Skeletal muscle tissue (tissue), 4 donors: ENCODE data around the gene SRCIN1. TPM values are rescaled to one million over a fixed set of nuclear protein-coding genes. Genes with fewer than 3 reads are reported as not detected.

ENCODE experiments used
- H3K27ac ChIP-seq: one replicate; pipeline ENCODE4 v1.7.0; 2013; ENCODE audit warnings: mild to moderate bottlenecking, low read depth, low read length, inconsistent platforms
- H3K27me3 ChIP-seq, 3 donors: one replicate each; pipeline ENCODE4 v1.7.0; 2013; ENCODE audit warnings: low read length in 3 of 3; ENCODE audit not compliant: control insufficient read depth in 3 of 3, insufficient read depth in 3 of 3
- H3K36me3 ChIP-seq, 3 donors: one replicate each; pipeline ENCODE4 v1.7.0; 2013; ENCODE audit warnings: low read length in 3 of 3; ENCODE audit not compliant: control insufficient read depth in 3 of 3, insufficient read depth in 3 of 3
- H3K4me1 ChIP-seq, 3 donors: one replicate each; pipeline ENCODE4 v1.7.0; 2013; ENCODE audit warnings: low read length in 3 of 3, mild to moderate bottlenecking in 3 of 3; ENCODE audit not compliant: control insufficient read depth in 3 of 3, insufficient read depth in 3 of 3
- H3K4me3 ChIP-seq, 3 donors: one replicate each; pipeline ENCODE4 v1.7.0; 2013; ENCODE audit warnings: low read length in 3 of 3
- H3K9ac ChIP-seq, 3 donors: one replicate each; pipeline ENCODE4 v1.7.0; 2013; ENCODE audit warnings: low read length in 3 of 3, mild to moderate bottlenecking in 3 of 3, moderate library complexity in 2 of 3, low read depth in 1 of 3
- H3K9me3 ChIP-seq, 3 donors: one replicate each; pipeline ENCODE4 v1.7.0; 2013; ENCODE audit warnings: low read length in 3 of 3; ENCODE audit not compliant: control insufficient read depth in 3 of 3
- total RNA-seq: library from RNA; depleted of rRNA; stranded (reverse); fragments of >200 nt; gene quantifications from one replicate; pipeline ENCODE4 v1.2.3, GENCODE V29; 2014
- donor health status: Osteomylitis.

Gene SRCIN1
- total RNA-seq, 1 donor from 2014 or later = 0.52 TPM

DNA sequence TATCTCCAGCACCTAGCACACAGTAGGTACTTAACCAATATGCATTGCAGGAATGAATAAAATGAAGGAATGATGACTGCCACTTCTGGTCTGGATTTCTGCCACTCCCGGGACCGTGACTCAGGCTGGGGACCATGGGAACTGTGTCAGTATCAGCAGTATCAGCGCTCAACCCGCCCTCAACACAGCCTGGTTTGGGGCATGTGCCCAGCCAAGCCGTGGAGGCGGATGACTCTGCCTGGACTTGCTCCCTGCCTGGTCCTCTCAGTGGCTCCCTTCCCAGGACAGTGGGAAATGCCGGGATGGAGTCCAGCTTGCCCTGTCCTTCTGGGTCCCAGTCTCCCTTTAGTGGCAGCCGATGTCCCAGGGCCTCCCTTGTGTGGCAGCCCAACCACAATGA is 55.1 kb downstream of the SRCIN1 start:
- H3K27ac ChIP-seq = no peak overlapping the region
- no peak overlapping the region for H3K9ac ChIP-seq
- peaks cover 0 to 38% (median 29%) of the 10 kb centered on the region in 3 donors for H3K27me3 ChIP-seq
- peaks cover 0 to 5% (median 3%) of the 10 kb centered on the region in 3 donors for H3K4me1 ChIP-seq
- no peak overlapping the region for H3K4me3 ChIP-seq
- no peaks in the 10 kb centered on the region for H3K36me3 ChIP-seq
- no peaks in the 10 kb centered on the region for H3K9me3 ChIP-seq

DNA sequence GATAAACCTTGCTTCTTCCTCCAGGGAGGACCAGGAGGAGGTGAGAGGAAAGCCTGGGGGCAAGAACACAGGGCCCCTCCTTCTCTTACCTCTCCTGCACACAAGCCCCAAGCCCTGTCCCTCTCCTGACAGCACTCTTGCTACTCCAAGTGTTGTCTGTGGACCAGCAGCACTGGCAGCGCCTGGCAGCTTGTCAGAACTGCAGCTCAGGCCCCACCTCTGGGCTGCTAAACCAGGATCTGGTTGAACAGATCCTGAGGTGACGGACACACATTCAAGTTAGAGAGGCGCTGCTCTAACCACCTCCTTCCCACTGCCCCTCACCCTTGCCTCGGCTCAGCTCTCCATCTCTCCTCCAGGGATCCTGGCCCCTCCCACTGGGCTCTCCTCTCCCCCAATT is 56.5 kb downstream of the SRCIN1 start:
- no peaks in the 10 kb centered on the region for H3K36me3 ChIP-seq
- H3K27me3 ChIP-seq = peaks cover 0 to 41% (median 30%) of the 10 kb centered on the region in 3 donors
- H3K27ac ChIP-seq = no peak overlapping the region
- H3K9ac ChIP-seq = no peak overlapping the region
- H3K9me3 ChIP-seq = no peaks in the 10 kb centered on the region
- no peak overlapping the region for H3K4me3 ChIP-seq
- H3K4me1 ChIP-seq = peaks cover 0 to 3% (median 3%) of the 10 kb centered on the region in 3 donors

DNA sequence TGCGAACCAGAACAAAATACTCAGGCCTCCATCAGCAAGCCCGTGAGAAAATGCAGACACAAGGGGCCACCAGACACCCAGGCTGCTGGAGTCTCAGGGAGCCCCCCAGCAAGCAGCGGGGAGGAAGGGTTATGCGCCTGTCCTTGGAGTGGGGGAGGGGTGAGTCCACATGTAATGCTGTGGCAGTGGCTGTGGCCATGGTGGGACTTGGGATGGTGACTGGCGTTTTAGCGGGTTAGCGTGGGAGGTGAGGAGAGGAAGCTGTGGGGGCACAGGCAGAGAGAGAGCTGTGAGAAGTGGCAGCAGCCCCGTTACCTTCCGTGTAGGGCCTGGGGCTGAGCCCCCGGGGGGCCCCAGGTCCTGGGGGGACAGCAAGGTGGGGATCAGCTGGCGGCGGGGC is 58.3 kb downstream of the SRCIN1 start:
- Histone ChIP-seq H3K36me3 (no peaks in the 10 kb centered on the region), H3K9me3 (no peaks in the 10 kb centered on the region), H3K4me3 (no peak overlapping the region), H3K4me1 (no peaks in the 10 kb centered on the region), H3K27ac (no peak overlapping the region), H3K9ac (no peak overlapping the region), H3K27me3 (peaks cover 0 to 46% (median 38%) of the 10 kb centered on the region in 3 donors)

DNA sequence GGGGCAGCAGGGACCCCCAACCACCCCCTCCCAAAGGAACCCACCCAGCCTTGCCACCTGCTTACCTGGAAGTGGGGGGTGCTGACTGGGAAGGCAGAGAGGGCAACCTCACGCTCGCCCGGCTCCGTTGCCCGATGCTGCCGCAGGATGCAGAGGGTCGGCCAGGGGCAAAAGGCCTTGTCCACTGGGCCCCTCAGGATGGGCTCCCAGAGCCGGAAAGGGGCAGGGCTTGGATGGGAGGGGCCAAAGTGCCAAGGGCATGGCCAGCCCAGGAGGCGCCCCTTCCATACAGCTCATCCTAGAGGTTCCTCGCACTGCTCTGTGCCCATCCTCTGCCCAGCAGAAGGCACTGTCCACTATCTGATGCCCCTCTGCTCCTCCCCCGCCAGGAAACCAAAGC is 59.4 kb downstream of the SRCIN1 start:
- Histone ChIP-seq H3K36me3 (no peaks in the 10 kb centered on the region), H3K27ac (no peak overlapping the region), H3K27me3 (peaks cover 0 to 47% (median 39%) of the 10 kb centered on the region in 3 donors), H3K9ac (no peak overlapping the region), H3K4me3 (no peak overlapping the region), H3K4me1 (no peaks in the 10 kb centered on the region), H3K9me3 (no peaks in the 10 kb centered on the region)

DNA sequence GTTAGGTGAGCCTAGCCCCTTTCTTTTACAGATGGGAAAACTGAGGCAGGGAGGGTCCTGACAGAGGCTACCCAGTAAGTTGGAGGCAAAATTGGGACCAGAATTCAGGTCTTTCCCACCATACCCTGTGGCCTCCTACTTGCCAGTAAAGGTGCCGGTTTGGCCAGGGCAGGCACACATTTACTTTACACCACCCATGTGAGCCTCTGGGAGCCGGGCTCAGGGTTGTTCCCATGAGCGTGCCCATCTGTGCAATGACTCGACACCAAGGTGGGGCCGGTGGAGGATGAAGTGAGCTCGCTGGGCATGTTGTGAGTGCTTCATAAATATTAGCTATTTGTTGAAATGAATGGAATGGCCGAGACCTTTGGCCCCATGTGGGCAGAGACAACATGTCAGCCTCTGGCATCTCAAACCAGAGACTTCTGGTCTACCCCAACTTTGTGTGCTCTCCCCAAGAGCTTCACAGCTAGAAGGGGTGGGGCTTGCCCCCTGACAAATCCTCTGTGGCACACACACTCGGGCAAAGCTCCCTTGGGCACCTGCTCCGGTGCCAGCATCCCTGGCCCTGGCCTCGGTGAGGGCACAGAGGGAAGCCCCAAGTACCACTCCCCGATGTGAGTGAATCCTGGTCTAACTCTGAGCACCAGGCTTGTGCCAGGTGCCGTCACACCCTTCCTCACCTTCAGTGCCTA is 60.1 kb downstream of the SRCIN1 start:
- H3K4me3 ChIP-seq = no peak overlapping the region
- no peak overlapping the region for H3K27ac ChIP-seq
- no peaks in the 10 kb centered on the region for H3K36me3 ChIP-seq
- H3K4me1 ChIP-seq = no peaks in the 10 kb centered on the region
- H3K27me3 ChIP-seq = peaks cover 0 to 47% (median 39%) of the 10 kb centered on the region in 3 donors
- H3K9ac ChIP-seq = no peak overlapping the region
- no peaks in the 10 kb centered on the region for H3K9me3 ChIP-seq

DNA sequence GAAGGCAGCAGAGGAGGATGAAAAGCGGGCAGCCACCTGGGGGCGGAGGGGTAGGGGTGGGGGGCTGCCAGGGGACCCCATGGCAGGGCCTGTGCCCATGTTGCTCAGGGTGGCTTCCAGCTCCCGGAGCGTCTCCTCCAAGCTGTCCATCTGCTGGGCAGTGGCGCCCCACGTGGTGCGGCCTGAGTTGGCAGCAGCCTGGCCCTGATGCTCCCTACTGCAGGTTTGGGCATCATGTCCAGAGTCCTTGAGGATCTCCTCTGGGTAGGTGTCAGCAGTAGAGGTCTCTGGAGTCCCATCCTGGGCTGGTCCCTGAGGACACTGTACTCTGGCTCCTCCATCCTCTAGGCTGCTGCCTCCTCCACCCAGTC is 60.9 kb downstream of the SRCIN1 start:
- H3K9ac ChIP-seq = no peak overlapping the region
- no peaks in the 10 kb centered on the region for H3K9me3 ChIP-seq
- H3K27ac ChIP-seq = no peak overlapping the region
- H3K27me3 ChIP-seq = peaks cover 0 to 45% (median 37%) of the 10 kb centered on the region in 3 donors
- H3K36me3 ChIP-seq = no peaks in the 10 kb centered on the region
- no peaks in the 10 kb centered on the region for H3K4me1 ChIP-seq
- no peak overlapping the region for H3K4me3 ChIP-seq

DNA sequence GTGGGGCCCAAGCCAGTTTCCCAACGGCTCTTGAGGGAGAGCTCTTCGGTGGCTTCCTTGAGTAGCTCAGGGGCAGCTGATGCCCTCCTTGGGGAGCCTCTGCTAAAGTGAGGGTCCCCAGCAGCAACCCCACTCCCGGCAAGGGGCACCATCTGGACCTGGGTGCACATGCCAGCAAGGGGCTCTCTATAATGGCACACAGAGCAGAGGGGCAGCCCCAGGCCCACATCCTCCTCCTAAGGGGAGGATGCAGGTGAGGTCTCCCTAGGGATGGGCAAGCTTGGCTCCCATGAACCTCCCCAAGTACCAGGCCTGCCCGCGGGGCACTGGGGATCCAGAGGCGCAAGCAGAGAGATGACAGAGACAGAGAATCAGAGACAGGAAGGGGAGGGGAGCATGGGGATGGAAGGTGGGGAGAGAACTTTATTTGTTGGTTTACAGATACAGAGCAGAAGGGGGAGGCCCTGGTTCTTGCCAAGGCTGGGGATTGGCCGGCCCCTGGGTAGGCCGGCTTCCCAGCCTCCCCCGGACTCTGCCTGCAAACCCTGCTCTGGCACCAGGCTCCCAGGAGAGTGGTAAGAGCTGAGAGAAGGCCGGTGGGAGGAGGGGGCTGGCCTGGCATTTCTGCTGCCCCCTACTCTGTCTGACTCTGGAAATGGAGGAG is 61.4 kb downstream of the SRCIN1 start:
- Histone ChIP-seq H3K9ac (no peak overlapping the region), H3K27ac (no peak overlapping the region), H3K36me3 (no peaks in the 10 kb centered on the region), H3K9me3 (no peaks in the 10 kb centered on the region), H3K4me1 (no peaks in the 10 kb centered on the region), H3K4me3 (no peak overlapping the region), H3K27me3 (peaks cover 2 to 43% (median 35%) of the 10 kb centered on the region in 3 donors)

DNA sequence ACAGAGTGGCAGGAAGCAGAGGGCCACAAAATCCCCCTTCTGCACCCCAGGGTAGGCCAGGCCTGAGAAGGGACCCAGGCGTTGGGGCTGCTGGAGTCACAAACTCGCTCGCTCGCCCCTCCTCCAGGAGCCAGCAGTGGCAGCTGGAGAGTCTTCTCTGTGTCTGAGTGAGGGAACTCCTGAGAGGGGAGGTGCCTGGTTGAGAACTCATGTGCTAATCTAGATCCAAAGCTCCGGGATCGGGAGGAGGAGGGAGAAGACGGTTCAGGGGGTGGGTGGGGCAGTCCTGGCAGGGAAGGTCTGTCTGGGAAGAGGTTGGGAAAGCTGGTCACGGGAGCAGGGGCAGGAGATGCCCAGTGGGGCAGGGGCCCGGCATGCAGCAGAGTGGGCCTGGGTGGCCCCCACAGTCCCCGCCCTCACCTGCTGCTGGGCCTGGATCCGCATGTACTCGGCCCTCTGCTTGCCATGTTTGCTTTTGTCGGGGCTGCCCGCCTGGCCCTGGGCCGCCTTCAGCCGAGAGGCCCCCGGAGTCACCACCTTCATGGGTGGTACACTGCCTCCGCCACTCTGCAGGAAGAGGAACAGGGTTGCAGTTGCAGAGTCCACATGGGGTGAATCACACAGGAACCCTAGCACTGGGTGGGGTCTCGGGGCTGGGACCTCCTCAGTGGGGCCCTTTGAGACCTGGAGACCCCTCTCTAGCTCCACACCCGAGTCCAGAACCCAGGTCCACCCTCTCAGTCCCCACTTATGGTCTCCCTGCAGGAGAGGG is 62.2 kb downstream of the SRCIN1 start:
- H3K27me3 ChIP-seq = peaks cover 5 to 42% (median 40%) of the 10 kb centered on the region in 3 donors

DNA sequence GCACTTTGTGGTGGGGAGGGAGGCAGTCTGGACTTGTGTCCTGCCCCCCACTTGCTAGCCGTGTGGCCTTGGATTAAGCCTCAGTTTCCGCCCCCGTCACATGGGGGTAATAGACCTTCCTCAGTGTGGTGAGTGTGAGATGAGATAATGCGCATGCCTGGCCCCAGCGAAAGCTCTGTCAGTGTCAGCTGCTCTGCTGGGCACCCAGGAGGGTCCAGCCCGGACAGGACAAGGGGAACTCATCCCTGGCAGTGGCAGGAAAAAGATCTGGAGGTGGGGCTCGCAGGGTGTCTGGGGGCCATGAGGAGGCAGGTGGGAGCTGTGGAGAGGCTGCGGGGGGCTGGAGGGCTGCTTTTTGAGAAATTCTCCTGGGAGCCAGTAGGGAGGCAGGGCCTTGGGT is 63.5 kb downstream of the SRCIN1 start:
- Histone ChIP-seq H3K36me3 (no peaks in the 10 kb centered on the region), H3K27ac (no peak overlapping the region), H3K27me3 (peaks cover 5 to 39% (median 35%) of the 10 kb centered on the region in 3 donors)

More for the DNA sequence above, 62.2 kb downstream of the SRCIN1 start:
- Histone ChIP-seq H3K9ac (no peak overlapping the region), H3K4me1 (no peaks in the 10 kb centered on the region), H3K27ac (no peak overlapping the region), H3K36me3 (no peaks in the 10 kb centered on the region), H3K4me3 (no peak overlapping the region), H3K9me3 (no peaks in the 10 kb centered on the region)

DNA sequence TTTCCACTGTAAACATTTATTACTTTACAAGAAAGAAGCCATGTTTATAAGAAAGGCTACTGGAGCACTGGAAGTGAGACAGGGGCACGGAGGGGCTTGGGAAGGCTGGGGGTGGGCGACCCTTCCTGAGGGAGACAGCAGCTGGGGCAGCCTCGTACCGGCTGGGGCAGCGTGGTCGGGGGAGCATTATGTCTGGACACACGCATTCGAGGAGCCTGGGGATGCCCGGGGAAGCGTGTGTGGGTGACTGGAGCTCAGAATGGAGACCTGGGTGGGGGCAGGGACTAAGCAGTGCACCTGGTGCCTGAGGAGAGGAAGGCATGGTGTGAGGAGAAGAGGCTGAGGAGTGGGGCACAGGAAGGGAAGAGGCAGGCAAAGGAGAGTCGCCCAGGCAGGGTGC is 64.5 kb downstream of the SRCIN1 start:
- no peaks in the 10 kb centered on the region for H3K9me3 ChIP-seq
- no peak overlapping the region for H3K4me3 ChIP-seq
- peaks cover 8 to 35% (median 33%) of the 10 kb centered on the region in 3 donors for H3K27me3 ChIP-seq
- H3K27ac ChIP-seq = no peak overlapping the region
- no peak overlapping the region for H3K9ac ChIP-seq
- no peaks in the 10 kb centered on the region for H3K4me1 ChIP-seq
- no peaks in the 10 kb centered on the region for H3K36me3 ChIP-seq

More for the DNA sequence above, 63.5 kb downstream of the SRCIN1 start:
- H3K9me3 ChIP-seq = no peaks in the 10 kb centered on the region
- H3K9ac ChIP-seq = no peak overlapping the region
- H3K4me3 ChIP-seq = no peak overlapping the region
- no peaks in the 10 kb centered on the region for H3K4me1 ChIP-seq
